Stimulated activated CD4-positive, alpha-beta T cell treated with anti-CD3 and anti-CD28 coated beads, TNF-alpha, amount 100 ng/mL, for 1 hour (primary cell): ENCODE data around the gene NOBOX.
"Not testable (repeated sequence)": the region's sequence is repeated elsewhere in the genome, so short reads cannot be mapped to it uniquely, and the experiment has no call there.

ENCODE experiments used
- DNase-seq, 3 donors: peaks; one replicate each; pipeline ENCODE4 v3.0.0-alpha.2; 2020; ENCODE audit warnings: low read depth in 3 of 3, low spot score in 1 of 3

The NOBOX gene

DNA sequence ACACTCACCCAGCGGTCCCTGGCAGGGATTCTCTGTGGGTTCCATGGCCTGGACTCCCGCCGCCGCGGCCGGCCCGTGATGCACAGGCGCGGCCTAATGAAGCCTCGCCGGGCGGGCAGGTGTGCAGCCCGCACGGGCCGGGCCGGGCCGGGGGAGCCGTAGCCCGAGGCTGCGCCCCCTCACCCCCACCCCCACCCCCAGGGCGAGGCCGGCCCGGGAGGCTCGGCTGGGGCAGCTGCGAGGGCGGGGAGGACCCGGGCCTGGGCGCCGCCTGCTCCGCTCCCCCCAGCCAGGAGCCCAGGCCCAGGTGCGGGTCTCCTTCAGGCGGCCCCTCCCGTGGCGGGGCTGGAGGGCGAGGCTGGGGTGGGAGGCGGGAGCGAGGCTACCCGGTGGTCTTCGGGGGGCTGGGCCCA, at the start of gene NOBOX:
Gene NOBOX, minus strand, starts transcription at position 45 of the 413 bp plus-strand sequence.
- no peak for DNase-seq

DNA sequence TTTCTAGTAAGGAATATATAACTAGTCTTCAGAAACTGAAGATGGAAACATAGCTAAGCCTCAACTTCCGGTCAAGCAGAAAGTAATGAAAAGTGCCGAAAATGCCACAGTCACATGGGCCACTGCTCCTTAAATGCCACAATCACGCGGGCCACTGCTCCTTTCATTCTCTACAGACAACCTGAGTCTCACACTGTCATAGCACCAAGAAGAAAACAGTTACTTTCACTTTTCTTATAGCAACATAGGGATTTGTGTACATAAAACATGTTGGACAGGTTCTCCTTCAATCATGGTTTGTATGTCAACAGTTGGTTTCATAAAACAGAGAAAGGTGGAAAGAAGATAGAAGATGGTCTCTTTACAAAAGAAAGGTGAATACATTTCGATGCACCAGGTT, 48.6 kb upstream of the NOBOX start:
- no peak for DNase-seq

- DNase-seq: no peak
Observed at GRCh38 chr7:144445590-144445989, 42.1 kb upstream of the NOBOX start.

- DNase-seq: no peak
Observed at GRCh38 chr7:144439717-144440205, 36.3 kb upstream of the NOBOX start.

DNA sequence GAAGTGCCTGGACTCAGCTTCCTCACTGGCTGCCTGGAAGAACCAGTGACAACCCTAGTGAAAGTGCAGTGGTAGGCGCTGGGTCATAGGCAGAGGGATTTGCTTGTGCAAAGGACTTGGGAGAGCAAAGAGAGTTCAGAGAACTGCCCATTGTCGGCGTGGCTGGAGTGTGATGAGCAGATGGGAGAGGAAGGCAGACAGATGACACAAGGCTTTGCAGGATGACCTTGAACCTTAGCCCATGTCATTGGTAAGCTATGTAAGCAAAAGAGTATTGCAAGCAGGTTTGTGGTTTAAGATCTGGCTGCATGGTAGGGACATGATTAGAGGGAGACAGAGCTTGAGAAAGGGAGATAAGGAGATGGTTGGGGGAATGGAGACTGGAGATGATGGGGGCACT, 35.3 kb upstream of the NOBOX start:
- no peak for DNase-seq

DNA sequence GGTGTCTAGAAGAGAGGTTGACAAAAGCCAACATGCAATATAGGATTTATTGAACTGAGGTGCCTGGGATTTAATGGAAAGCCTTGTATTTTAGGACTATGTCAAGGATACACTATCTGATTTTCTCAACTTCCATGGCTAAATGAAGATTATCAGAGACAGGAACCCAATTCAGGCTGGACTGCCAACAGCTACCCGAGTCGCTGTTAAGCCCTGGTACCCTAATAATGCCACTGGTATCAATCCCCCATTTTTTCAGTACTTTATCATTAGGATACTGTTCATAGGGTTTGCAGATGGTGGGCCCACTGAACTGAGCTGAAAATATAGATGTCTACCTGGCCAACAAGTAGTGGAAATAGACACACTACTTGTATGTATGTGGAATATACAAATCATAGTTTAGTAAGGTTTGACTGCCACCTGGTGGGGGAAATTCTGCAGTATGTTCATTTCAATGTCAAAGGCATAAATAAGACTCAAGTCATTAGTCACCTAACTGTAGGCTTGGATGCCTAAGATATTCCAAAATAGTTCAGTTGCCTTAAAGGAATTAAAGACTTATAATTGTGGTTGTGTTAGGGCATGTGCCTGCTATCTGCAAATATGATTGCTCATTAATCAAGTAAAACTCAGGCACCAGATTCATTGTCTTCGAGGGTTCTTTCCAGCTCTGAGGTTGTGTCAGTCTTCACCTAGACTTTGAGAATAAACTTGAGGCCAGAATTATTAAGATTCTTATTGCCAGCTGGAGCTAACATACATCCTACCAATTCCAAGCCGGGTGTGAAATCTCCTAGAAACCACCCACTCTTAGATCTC, 34.1 kb upstream of the NOBOX start:
- DNase-seq: no peak

DNA sequence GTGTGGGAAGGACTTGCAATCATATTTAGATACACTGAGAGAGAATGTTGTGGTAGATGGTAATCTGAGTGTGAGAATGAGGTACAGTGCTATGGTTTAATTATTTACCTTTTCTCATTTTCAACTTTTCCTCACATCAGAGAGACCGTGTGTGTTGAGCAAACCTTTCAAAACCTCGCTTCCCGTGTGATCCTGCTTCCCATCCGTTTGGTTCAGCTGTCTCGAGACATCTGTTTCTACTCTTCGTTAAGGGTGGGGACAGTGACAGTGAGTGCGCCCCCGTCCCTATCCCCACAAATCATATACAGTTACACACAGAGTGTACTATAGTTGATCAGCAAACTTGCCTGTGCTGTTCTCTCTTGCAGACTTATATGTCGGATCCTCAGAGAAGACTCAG, 33.0 kb upstream of the NOBOX start:
- no peak for DNase-seq

- DNase-seq: no peak
Observed at GRCh38 chr7:144428431-144428830, 24.9 kb upstream of the NOBOX start.

DNA sequence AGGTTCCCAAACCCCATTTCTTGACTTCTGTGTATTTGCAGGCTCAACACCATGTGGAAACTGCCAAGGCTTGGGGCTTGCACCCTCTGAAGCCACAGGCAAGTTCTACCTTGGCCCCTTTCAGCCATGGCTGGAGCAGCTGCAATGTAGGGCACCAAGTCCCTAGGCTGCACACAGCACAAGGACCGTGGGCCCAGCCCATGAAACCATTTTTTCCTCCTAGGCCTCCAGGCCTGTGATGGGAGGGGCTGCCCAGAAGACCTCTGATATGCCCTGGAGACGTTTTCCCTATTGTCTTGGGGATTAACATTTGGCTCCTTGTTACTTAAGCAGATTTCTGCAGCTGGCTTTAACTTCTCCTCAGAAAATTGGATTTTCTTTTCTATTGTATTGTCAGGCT, 24.0 kb upstream of the NOBOX start:
- not testable (repeated sequence) for DNase-seq

DNA sequence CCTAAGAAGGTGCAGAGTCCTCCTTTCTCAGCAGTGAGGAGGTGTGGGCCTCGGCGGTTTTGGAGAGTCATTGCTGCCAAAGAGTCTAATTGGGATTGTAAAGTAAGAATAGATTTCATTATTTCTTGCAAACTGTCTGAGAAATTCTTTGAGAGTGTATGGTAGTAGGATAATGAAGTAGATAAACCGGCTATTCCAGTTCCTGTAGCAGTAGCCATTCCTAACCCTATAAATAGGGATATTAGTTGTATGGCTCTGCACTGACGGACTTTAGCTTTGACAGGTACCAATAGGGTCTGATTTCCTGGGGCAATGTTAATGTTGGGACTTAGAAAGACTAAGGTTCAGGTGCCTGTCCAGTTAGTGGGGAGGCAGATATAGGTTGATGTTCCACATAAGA, 15.4 kb upstream of the NOBOX start:
- not testable (repeated sequence) for DNase-seq

- DNase-seq: no peak
Observed at GRCh38 chr7:144416341-144416740, 12.8 kb upstream of the NOBOX start.

DNA sequence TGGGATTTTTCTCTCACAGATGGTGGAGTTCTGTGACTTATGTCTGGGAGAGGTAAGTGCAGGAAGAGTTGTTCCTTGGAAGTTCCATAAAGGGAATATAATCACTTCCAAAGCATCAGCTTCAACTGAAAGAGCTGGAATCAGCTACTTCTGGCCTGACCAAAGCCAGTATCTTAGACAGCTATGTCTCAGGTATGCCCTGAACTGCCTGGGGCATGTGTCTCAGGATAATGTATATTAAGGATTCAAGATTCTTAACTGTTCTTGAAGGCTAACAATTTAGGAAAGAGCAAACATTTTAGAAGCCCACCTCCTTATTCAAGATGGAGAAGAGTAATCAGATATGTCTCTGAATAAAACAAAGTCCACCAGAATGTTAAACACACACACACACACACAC, 12.4 kb upstream of the NOBOX start:
- DNase-seq: no peak

- no peak for DNase-seq
Observed at GRCh38 chr7:144414815-144415214, 11.3 kb upstream of the NOBOX start.

GRCh38 chr7:144410441-144410840, 6.9 kb upstream of the NOBOX start:
- no peak for DNase-seq

GRCh38 chr7:144408121-144408520, 4.6 kb upstream of the NOBOX start:
- no peak for DNase-seq

GRCh38 chr7:144407266-144407931, 3.9 kb upstream of the NOBOX start:
- no peak for DNase-seq

DNA sequence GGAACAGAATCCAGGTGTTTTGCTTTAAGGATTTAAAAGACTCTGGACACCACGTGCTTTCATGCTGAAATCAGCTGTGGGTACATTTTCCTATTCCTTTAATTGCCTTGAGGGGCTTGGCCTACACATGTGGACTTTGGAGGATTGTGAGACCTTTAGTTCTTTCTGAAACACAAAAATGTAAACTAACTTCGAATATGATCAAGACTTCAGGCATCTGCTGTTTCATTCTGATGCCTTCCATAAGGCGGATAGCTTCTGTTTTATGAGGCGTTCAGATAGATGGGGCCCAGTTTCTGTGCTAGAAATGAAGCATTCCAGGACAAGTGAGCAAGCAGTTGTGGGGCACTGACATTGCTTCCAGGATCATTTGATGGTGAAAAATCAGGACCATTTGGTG, 1.5 kb upstream of the NOBOX start:
- no peak for DNase-seq

- no peak for DNase-seq
Observed at GRCh38 chr7:144403102-144403501, 391 bp downstream of the NOBOX start.

- DNase-seq: no peak
Observed at GRCh38 chr7:144401490-144401889, 2.0 kb downstream of the NOBOX start.

- DNase-seq: no peak
Observed at GRCh38 chr7:144399946-144400345, 3.5 kb downstream of the NOBOX start.

- no peak for DNase-seq
Observed at GRCh38 chr7:144398911-144399310, 4.6 kb downstream of the NOBOX start.

- DNase-seq: no peak
Observed at GRCh38 chr7:144398291-144398690, 5.2 kb downstream of the NOBOX start.

- no peak for DNase-seq
Observed at GRCh38 chr7:144397086-144397485, 6.4 kb downstream of the NOBOX start.
